Stimulated activated CD4-positive, alpha-beta T cell treated with anti-CD3 and anti-CD28 coated beads, Interleukin-2, amount 100 ng/mL, for 4 hours (primary cell): ENCODE data around the gene MSANTD7.

Experiments used
- DNase-seq: peaks from one replicate; pipeline ENCODE4 v3.0.0-alpha.2; 2020; ENCODE audit warnings: low read depth

MSANTD7 gene

GRCh38 chr10:14880229-14880628 lies 42.1 kb downstream of the MSANTD7 start:
- no peak for DNase-seq

- no peak for DNase-seq
These were observed 46.0 kb downstream of the MSANTD7 start for GRCh38 chr10:14884082-14884481.
